CD4-positive, alpha-beta memory T cell (primary cell): Measurements from ENCODE around the gene GLYATL1B. TPM values are rescaled to one million over a fixed set of nuclear protein-coding genes. Genes with fewer than 3 reads are reported as not detected.

ENCODE experiments used
- CTCF ChIA-PET: fragments of 350-600 bp; sonication (Branson Sonifier 250); formaldehyde crosslinking; loops from one replicate; lab custom pipeline; 2021; ENCODE audit warnings: inconsistent platforms; ENCODE audit not compliant: partially characterized antibody; lab: Charles Lee
- POLR2A ChIA-PET: fragments of 350-600 bp; sonication (Branson Sonifier 250); formaldehyde crosslinking; loops from one replicate; lab custom pipeline; 2021; ENCODE audit not compliant: partially characterized antibody; lab: Charles Lee
- DNase-seq, 5 donors: peaks; one replicate each; pipeline versions ENCODE4 v3.0.0 to v3.0.0-alpha.2; 2020 to 2022; ENCODE audit warnings: mixed read lengths in 1 of 5
- H3K27ac ChIP-seq: one replicate; pipeline ENCODE4 v1.7.0; 2013; ENCODE audit warnings: low read depth, low read length
- H3K27me3 ChIP-seq: 2 replicates; pipeline ENCODE4 v1.7.0; 2013; ENCODE audit warnings: mild to moderate bottlenecking, low read length, moderate library complexity; ENCODE audit not compliant: insufficient read depth
- H3K36me3 ChIP-seq: 2 replicates; pipeline ENCODE4 v1.7.0; 2013; ENCODE audit warnings: mild to moderate bottlenecking, low read length, moderate library complexity; ENCODE audit not compliant: insufficient read depth
- H3K4me1 ChIP-seq: 2 replicates; pipeline ENCODE4 v1.7.0; 2013; ENCODE audit warnings: mild to moderate bottlenecking, low read length, moderate library complexity; ENCODE audit not compliant: insufficient read depth
- H3K4me3 ChIP-seq, 2 donors: one replicate each; pipeline ENCODE4 v1.7.0; 2013; ENCODE audit warnings: low read length in 2 of 2, mild to moderate bottlenecking in 1 of 2
- H3K9me3 ChIP-seq, 2 donors: one replicate each; pipeline ENCODE4 v1.7.0; 2013; ENCODE audit warnings: low read length in 2 of 2, control low read depth in 1 of 2; ENCODE audit not compliant: control insufficient read depth in 1 of 2
- H3K27ac Mint-ChIP-seq, 7 donors: one replicate each; pipeline ENCODE4 v1.8.0; 2020 to 2021; ENCODE audit warnings: mixed read lengths in 7 of 7, mild to moderate bottlenecking in 6 of 7, inconsistent platforms in 3 of 7, moderate library complexity in 3 of 7
- H3K27me3 Mint-ChIP-seq, 2 donors: one replicate each; pipeline ENCODE4 v1.8.0; 2020 to 2021; ENCODE audit warnings: mixed read lengths in 2 of 2
- H3K36me3 Mint-ChIP-seq, 2 donors: one replicate each; pipeline ENCODE4 v1.8.0; 2020 to 2021; ENCODE audit warnings: mixed read lengths in 2 of 2, inconsistent platforms in 1 of 2, mild to moderate bottlenecking in 1 of 2
- H3K4me1 Mint-ChIP-seq, 4 donors: one replicate each; pipeline ENCODE4 v1.8.0; 2020 to 2021; ENCODE audit warnings: mixed read lengths in 4 of 4, mild to moderate bottlenecking in 1 of 4
- H3K4me3 Mint-ChIP-seq, 8 donors: one replicate each; pipeline ENCODE4 v1.8.0; 2020 to 2021; ENCODE audit warnings: mixed read lengths in 8 of 8, mild to moderate bottlenecking in 7 of 8, moderate library complexity in 6 of 8, inconsistent platforms in 3 of 8
- H3K9me3 Mint-ChIP-seq, 8 donors: one replicate each; pipeline ENCODE4 v1.8.0; 2020 to 2021; ENCODE audit warnings: mixed read lengths in 8 of 8, mild to moderate bottlenecking in 5 of 8, inconsistent platforms in 3 of 8, moderate library complexity in 1 of 8
- intact Hi-C: fragments of 100-400 bp; cut with micrococcal nuclease; formaldehyde crosslinking; loops from one replicate; pipeline ENCODE4 v1.15.1; 2023
- polyA plus RNA-seq, 2 donors: library from polyadenylated mRNA; unstranded; fragments of 300-500 nt; fragmentation: Illumina TruSeq; gene quantifications; one replicate each; pipeline ENCODE4 v1.2.3, GENCODE V29; 2021
- total RNA-seq, 2 experiments: library from RNA; stranded (reverse); gene quantifications; one replicate each; pipeline ENCODE4 v1.2.3, GENCODE V29; 2021

Gene GLYATL1B
- total and polyA plus RNA-seq, 4 experiments from 2014 or later = not detected

- H3K27me3 ChIP-seq = no peaks in the 10 kb centered on the region
- H3K36me3 Mint-ChIP-seq = peaks cover 31 to 48% of the 10 kb centered on the region in 2 donors
- no peak overlapping the region for H3K4me3 ChIP-seq
- CTCF ChIA-PET = interaction anchor here (1.2 to 1.8 kb wide), 5 partner anchors 9 to 114 kb away, joined by 3 to 8 read pairs (median 5); no protein-coding TSS in a partner anchor
- no peak for DNase-seq
- POLR2A ChIA-PET = no interaction called here
- intact Hi-C loops = loop anchor here (5.0 kb wide), 1 partner anchor 180 kb away; no protein-coding TSS in a partner anchor
- H3K36me3 ChIP-seq = no peaks in the 10 kb centered on the region
- H3K27me3 Mint-ChIP-seq = no peaks in the 10 kb centered on the region
- H3K4me1 ChIP-seq = peaks cover 22% of the 10 kb centered on the region
- H3K4me3 Mint-ChIP-seq = no peak overlapping the region
- peaks cover 0 to 6% (median 1%) of the 10 kb centered on the region in 8 donors for H3K9me3 Mint-ChIP-seq
- no peak overlapping the region for H3K27ac ChIP-seq
- H3K9me3 ChIP-seq = no peaks in the 10 kb centered on the region
- H3K4me1 Mint-ChIP-seq = peaks cover 17 to 25% (median 21%) of the 10 kb centered on the region in 4 donors
- peak overlapping the region in 2 of 7 donors; percentile 11 to 52 for H3K27ac Mint-ChIP-seq
These were observed 51.1 kb downstream of the GLYATL1B start for GRCh38 chr11:59137190-59137589.

GRCh38 chr11:59138643-59139042 lies 52.5 kb downstream of the GLYATL1B start:
- H3K27me3 ChIP-seq = no peaks in the 10 kb centered on the region
- H3K27ac ChIP-seq = no peak overlapping the region
- CTCF ChIA-PET = interaction anchor here (1.3 to 1.8 kb wide), 3 partner anchors 20 to 85 kb away, joined by 5 to 8 read pairs (median 5); no protein-coding TSS in a partner anchor
- peaks cover 30% of the 10 kb centered on the region for H3K4me1 ChIP-seq
- POLR2A ChIA-PET = no interaction called here
- no peaks in the 10 kb centered on the region for H3K9me3 ChIP-seq
- H3K36me3 ChIP-seq = no peaks in the 10 kb centered on the region
- Mint-ChIP-seq H3K27ac (peak overlapping the region in 1 of 7 donors; percentile 48), H3K4me1 (peaks cover 27 to 39% (median 32%) of the 10 kb centered on the region in 4 donors), H3K36me3 (peaks cover 17 to 49% of the 10 kb centered on the region in 2 donors), H3K9me3 (no peaks in the 10 kb centered on the region), H3K4me3 (no peak overlapping the region), H3K27me3 (no peaks in the 10 kb centered on the region)
- H3K4me3 ChIP-seq = no peak overlapping the region
- DNase-seq = no peak
- intact Hi-C loops = loop anchor here (5.0 kb wide), 1 partner anchor 181 kb away; no protein-coding TSS in a partner anchor

- no peaks in the 10 kb centered on the region for H3K9me3 ChIP-seq
- no peaks in the 10 kb centered on the region for H3K27me3 ChIP-seq
- DNase-seq = no peak
- POLR2A ChIA-PET = interaction anchor here (0.6 to 1.4 kb wide), 2 partner anchors 30 to 469 kb away, joined by 4 to 5 read pairs; partner anchors contain the start of gene DTX4
- no peaks in the 10 kb centered on the region for H3K36me3 ChIP-seq
- peaks cover 42% of the 10 kb centered on the region for H3K4me1 ChIP-seq
- no peak overlapping the region for H3K4me3 ChIP-seq
- Mint-ChIP-seq H3K4me3 (peak overlapping the region in 6 of 8 donors; percentile 17 to 98 (median 97)), H3K36me3 (peaks cover 6 to 37% of the 10 kb centered on the region in 2 donors), H3K27me3 (no peaks in the 10 kb centered on the region), H3K27ac (peak overlapping the region; percentile 11 to 99 (median 97)), H3K9me3 (no peaks in the 10 kb centered on the region), H3K4me1 (peaks cover 38 to 58% (median 43%) of the 10 kb centered on the region in 4 donors)
- no peak overlapping the region for H3K27ac ChIP-seq
- CTCF ChIA-PET = interaction anchor here (0.7 to 3.9 kb wide), 5 partner anchors 15 to 88 kb away, joined by 3 to 57 read pairs (median 7); partner anchors contain the start of gene DTX4
- intact Hi-C loops = loop anchor here (5.0 kb wide), 6 partner anchors 411 to 1814 kb away; partner anchors contain the start of genes MED19, OSBP, TMX2 and ZDHHC5
These were observed 55.1 kb downstream of the GLYATL1B start for GRCh38 chr11:59141191-59141590.

GRCh38 chr11:59141673-59142460 lies 55.8 kb downstream of the GLYATL1B start:
- peak overlapping the region; percentile 87 for H3K27ac ChIP-seq
- H3K36me3 ChIP-seq = no peaks in the 10 kb centered on the region
- POLR2A ChIA-PET = interaction anchor here (0.8 to 1.6 kb wide), 10 partner anchors 10 to 1493 kb away, joined by 3 to 11 read pairs (median 3); partner anchors contain the start of genes FAM111B and YPEL4
- no peak for DNase-seq
- Mint-ChIP-seq H3K27me3 (no peaks in the 10 kb centered on the region), H3K9me3 (no peaks in the 10 kb centered on the region), H3K4me3 (peak overlapping the region; percentile 94 to 98 (median 97)), H3K36me3 (peaks cover 6 to 34% of the 10 kb centered on the region in 2 donors), H3K27ac (peak overlapping the region; percentile 96 to 99 (median 98)), H3K4me1 (peaks cover 38 to 55% (median 42%) of the 10 kb centered on the region in 4 donors)
- intact Hi-C loops = loop anchor here (1.0 to 5.0 kb wide), 9 partner anchors 16 to 1815 kb away; partner anchors contain the start of genes MED19, OSBP, PATL1 and TMX2
- H3K4me3 ChIP-seq = peak overlapping the region; percentile 86 to 92
- CTCF ChIA-PET = interaction anchor here (0.7 to 3.9 kb wide), 6 partner anchors 14 to 89 kb away, joined by 3 to 57 read pairs (median 6); partner anchors contain the start of gene DTX4
- H3K9me3 ChIP-seq = no peaks in the 10 kb centered on the region
- H3K27me3 ChIP-seq = no peaks in the 10 kb centered on the region
- peaks cover 46% of the 10 kb centered on the region for H3K4me1 ChIP-seq

GRCh38 chr11:59142530-59143507 lies 56.7 kb downstream of the GLYATL1B start, which contains the start of gene FAM111A:
Gene FAM111A, plus strand, starts transcription at chr11:59142856. Its CDS starts 6,017 bp downstream, at chr11:59148873.
- no peaks in the 10 kb centered on the region for H3K9me3 ChIP-seq
- POLR2A ChIA-PET = interaction anchor here (0.6 to 2.2 kb wide), 13 partner anchors 9 to 1494 kb away, joined by 3 to 11 read pairs (median 3); partner anchors contain the start of genes FAM111B and YPEL4
- no peaks in the 10 kb centered on the region for H3K27me3 ChIP-seq
- peak within 1 kb of the TSS; percentile 86 to 92 for H3K4me3 ChIP-seq
- H3K4me1 ChIP-seq = peaks cover 46% of the 10 kb centered on the region
- intact Hi-C loops = loop anchor here (1.0 to 5.0 kb wide), 9 partner anchors 15 to 1816 kb away; partner anchors contain the start of genes MED19, OSBP, PATL1 and TMX2
- CTCF ChIA-PET = interaction anchor here (1.0 to 3.9 kb wide), 5 partner anchors 7 to 90 kb away, joined by 5 to 57 read pairs (median 10); partner anchors contain the start of gene DTX4
- Mint-ChIP-seq H3K4me1 (peaks cover 39 to 60% (median 43%) of the 10 kb centered on the region in 4 donors), H3K9me3 (no peaks in the 10 kb centered on the region), H3K27me3 (no peaks in the 10 kb centered on the region), H3K27ac (peak within 1 kb of the TSS; percentile 96 to 99 (median 98)), H3K36me3 (peaks cover 10 to 35% of the 10 kb centered on the region in 2 donors), H3K4me3 (peak within 1 kb of the TSS; percentile 94 to 98 (median 97))
- peak within 1 kb of the TSS; percentile 87 for H3K27ac ChIP-seq
- H3K36me3 ChIP-seq = no peaks in the 10 kb centered on the region
- DNase-seq = peak; percentile 89 to 94 (median 90)

- Histone ChIP-seq H3K27me3 (no peaks in the 10 kb centered on the region), H3K4me1 (peaks cover 46% of the 10 kb centered on the region), H3K27ac (peak overlapping the region; percentile 87), H3K36me3 (no peaks in the 10 kb centered on the region), H3K9me3 (no peaks in the 10 kb centered on the region), H3K4me3 (peak overlapping the region; percentile 50 to 56)
- Mint-ChIP-seq H3K36me3 (peaks cover 9 to 39% of the 10 kb centered on the region in 2 donors), H3K9me3 (no peaks in the 10 kb centered on the region), H3K27me3 (no peaks in the 10 kb centered on the region), H3K27ac (peak overlapping the region; percentile 96 to 99 (median 98)), H3K4me3 (peak overlapping the region; percentile 94 to 98 (median 97)), H3K4me1 (peaks cover 39 to 70% (median 43%) of the 10 kb centered on the region in 4 donors)
- no peak for DNase-seq
- POLR2A ChIA-PET = interaction anchor here (0.8 to 3.0 kb wide), 10 partner anchors 8 to 1402 kb away, joined by 3 to 12 read pairs (median 6); partner anchors contain the start of genes DTX4, FAM111B and LPXN
- intact Hi-C loops = loop anchor here (2.0 to 5.0 kb wide), 7 partner anchors 408 to 1817 kb away; partner anchors contain the start of genes MED19, OSBP, TMX2 and ZDHHC5
- CTCF ChIA-PET = interaction anchor here (1.1 to 3.1 kb wide), 5 partner anchors 8 to 525 kb away, joined by 3 to 25 read pairs (median 6); partner anchors contain the start of genes DTX4 and PATL1
These were observed 58.0 kb downstream of the GLYATL1B start for GRCh38 chr11:59144096-59144495.
